GM12891 (cell line): ENCODE measurements around the gene TNS3.

Experiments used
- POLR2A ChIP-seq: IDR thresholded peaks from 2 replicates; pipeline ENCODE4 v1.6.1; 2011; ENCODE audit warnings: low read depth, low read length, control low read depth
- POLR2AphosphoS5 ChIP-seq: IDR thresholded peaks from 2 replicates; pipeline ENCODE4 v1.6.1; 2011; ENCODE audit warnings: low read depth, low read length, control low read depth

DNA sequence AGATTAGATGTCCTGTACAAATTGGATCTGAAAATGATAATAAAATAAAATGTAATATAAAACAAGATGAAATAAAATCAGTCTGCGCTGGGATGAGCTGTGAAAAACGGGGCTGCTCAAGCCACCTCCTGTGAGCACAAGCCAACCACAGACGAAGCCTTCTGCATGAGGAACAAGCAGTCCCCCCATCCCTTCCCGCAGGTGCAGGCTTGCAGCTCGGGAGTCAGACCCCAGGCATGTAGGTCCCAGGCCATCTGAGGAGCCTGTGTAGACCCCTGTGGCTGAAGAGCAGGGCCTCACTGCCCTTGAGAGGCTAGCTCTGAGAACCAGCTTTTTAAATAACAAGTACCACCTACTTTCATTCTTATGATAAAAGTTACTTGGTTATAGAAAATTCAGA is 123.4 kb downstream of the TNS3 start:
- TF ChIP-seq POLR2A (no peak), POLR2AphosphoS5 (no peak)
